ENCODE measurements around the gene ZNF276. TPM values are rescaled to one million over a fixed set of nuclear protein-coding genes. Genes with fewer than 3 reads are reported as not detected.

The ZNF276 gene
- total and polyA plus RNA-seq, 4 donors = 3.3 to 47.7 (median 27.0) TPM

Other genes starting within 250 kb of the ZNF276 start
- 100 to 1,000 TPM; 124 to 139 TPM for gene ANKRD11, start 231.0 kb upstream of the ZNF276 start, total RNA-seq
- 10 to 100 TPM; 34.6 to 56.0 TPM for gene ANKRD11, start 231.0 kb upstream of the ZNF276 start, polyA plus RNA-seq
- 100 to 1,000 TPM in 1 of 2 donors, 10 to 100 TPM in 1; 90.6 to 110 TPM for gene SPG7, start 213.1 kb upstream of the ZNF276 start, total RNA-seq
- 100 to 1,000 TPM in 1 of 2 donors, 10 to 100 TPM in 1; 28.4 to 171 TPM for gene SPG7, start 213.1 kb upstream of the ZNF276 start, polyA plus RNA-seq
- 1,000 to 10,000 TPM; 1,505 to 1,678 TPM for gene RPL13, start 160.9 kb upstream of the ZNF276 start, total RNA-seq
- gene RPL13, start 160.9 kb upstream of the ZNF276 start, polyA plus RNA-seq = 1,000 to 10,000 TPM; 4,359 to 6,820 TPM
- under 1 TPM; 0.13 to 0.66 TPM for gene CPNE7, start 145.8 kb upstream of the ZNF276 start, total RNA-seq
- under 1 TPM; 0.13 to 0.69 TPM for gene CPNE7, start 145.8 kb upstream of the ZNF276 start, polyA plus RNA-seq
- not detected for gene DPEP1, start 107.9 kb upstream of the ZNF276 start, total RNA-seq
- gene DPEP1, start 107.9 kb upstream of the ZNF276 start, polyA plus RNA-seq = 1 to 10 TPM in 1 of 2 donors, not detected in 1; 8.5 TPM
- 10 to 100 TPM; 69.0 to 78.8 TPM for gene CHMP1A, start 63.8 kb upstream of the ZNF276 start, total RNA-seq
- gene CHMP1A, start 63.8 kb upstream of the ZNF276 start, polyA plus RNA-seq = 100 to 1,000 TPM in 1 of 2 donors, 10 to 100 TPM in 1; 45.5 to 112 TPM
- 1 to 10 TPM; 6.5 to 8.6 TPM for gene SPATA33, start 63.7 kb upstream of the ZNF276 start, total RNA-seq
- gene SPATA33, start 63.7 kb upstream of the ZNF276 start, polyA plus RNA-seq = 10 to 100 TPM in 1 of 2 donors, 1 to 10 TPM in 1; 3.0 to 10.7 TPM
- 10 to 100 TPM; 29.9 to 71.1 TPM for gene CDK10, start 34.8 kb upstream of the ZNF276 start, total RNA-seq
- gene CDK10, start 34.8 kb upstream of the ZNF276 start, polyA plus RNA-seq = 100 to 1,000 TPM in 1 of 2 donors, 10 to 100 TPM in 1; 24.7 to 134 TPM
- gene SPATA2L, start 19.8 kb upstream of the ZNF276 start, total RNA-seq = 10 to 100 TPM in 1 of 2 donors, 1 to 10 TPM in 1; 9.1 to 13.4 TPM
- 10 to 100 TPM in 1 of 2 donors, 1 to 10 TPM in 1; 4.9 to 12.0 TPM for gene SPATA2L, start 19.8 kb upstream of the ZNF276 start, polyA plus RNA-seq
- 10 to 100 TPM; 10.3 to 15.3 TPM for gene VPS9D1, start 639 bp upstream of the ZNF276 start, total RNA-seq
- 10 to 100 TPM in 1 of 2 donors, 1 to 10 TPM in 1; 5.1 to 34.5 TPM for gene VPS9D1, start 639 bp upstream of the ZNF276 start, polyA plus RNA-seq
- gene FANCA, start 95.1 kb downstream of the ZNF276 start, total RNA-seq = 1 to 10 TPM; 3.9 to 6.9 TPM
- 1 to 10 TPM; 2.0 to 3.5 TPM for gene FANCA, start 95.1 kb downstream of the ZNF276 start, polyA plus RNA-seq
- 1 to 10 TPM in 1 of 2 donors, under 1 TPM in 1; 0.62 to 2.2 TPM for gene SPIRE2, start 106.9 kb downstream of the ZNF276 start, total RNA-seq
- 1 to 10 TPM; 1.4 to 2.3 TPM for gene SPIRE2, start 106.9 kb downstream of the ZNF276 start, polyA plus RNA-seq
- gene TCF25, start 152.1 kb downstream of the ZNF276 start, total RNA-seq = 100 to 1,000 TPM; 207 to 224 TPM
- 100 to 1,000 TPM in 1 of 2 donors, 10 to 100 TPM in 1; 47.6 to 273 TPM for gene TCF25, start 152.1 kb downstream of the ZNF276 start, polyA plus RNA-seq
- 10 to 100 TPM in 1 of 2 donors, 1 to 10 TPM in 1; 4.8 to 10.2 TPM for gene MC1R, start 197.3 kb downstream of the ZNF276 start, total RNA-seq
- 10 to 100 TPM in 1 of 2 donors, 1 to 10 TPM in 1; 1.5 to 12.1 TPM for gene MC1R, start 197.3 kb downstream of the ZNF276 start, polyA plus RNA-seq
- gene TUBB3, start 201.8 kb downstream of the ZNF276 start, total RNA-seq = 10 to 100 TPM in 1 of 2 donors, 1 to 10 TPM in 1; 5.6 to 12.5 TPM
- 1 to 10 TPM in 1 of 2 donors, under 1 TPM in 1; 0.38 to 2.4 TPM for gene TUBB3, start 201.8 kb downstream of the ZNF276 start, polyA plus RNA-seq
- gene DEF8, start 227.2 kb downstream of the ZNF276 start, total RNA-seq = 10 to 100 TPM; 55.0 to 69.3 TPM
- 10 to 100 TPM; 53.6 to 78.0 TPM for gene DEF8, start 227.2 kb downstream of the ZNF276 start, polyA plus RNA-seq